GM21528 (cell line): Measurements from ENCODE around the gene SREK1.
"Not testable (repeated sequence)": the region's sequence is repeated elsewhere in the genome, so short reads cannot be mapped to it uniquely, and the experiment has no call there.

Experiments
- ATAC-seq: cut with Tn5 transposase; IDR thresholded peaks from one replicate; pipeline ENCODE4 v1.9.1; 2021; ENCODE audit warnings: mild to moderate bottlenecking, moderate library complexity; ENCODE audit not compliant: unreplicated experiment, low FRiP score

SREK1 gene

DNA sequence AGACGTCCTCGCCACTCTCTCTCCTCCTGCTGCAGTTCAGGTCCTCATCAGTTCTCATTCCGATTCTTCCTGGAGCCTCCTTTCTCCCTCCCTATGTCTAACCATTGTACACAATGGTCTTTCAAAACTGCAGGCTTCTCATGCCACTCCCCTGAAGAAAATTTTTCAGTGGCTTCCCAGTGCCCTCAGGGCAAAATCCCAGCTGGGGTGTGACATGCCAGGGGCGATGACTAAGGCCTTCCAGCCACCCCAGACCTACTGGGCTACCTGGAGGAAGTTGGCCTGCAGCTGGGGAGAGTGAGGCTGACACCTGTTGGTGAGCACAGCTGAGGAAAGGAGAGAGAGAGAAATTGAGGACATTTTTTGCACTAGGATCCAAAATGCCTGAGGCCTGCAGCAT is 65.2 kb downstream of the SREK1 start:
- no peak for ATAC-seq

DNA sequence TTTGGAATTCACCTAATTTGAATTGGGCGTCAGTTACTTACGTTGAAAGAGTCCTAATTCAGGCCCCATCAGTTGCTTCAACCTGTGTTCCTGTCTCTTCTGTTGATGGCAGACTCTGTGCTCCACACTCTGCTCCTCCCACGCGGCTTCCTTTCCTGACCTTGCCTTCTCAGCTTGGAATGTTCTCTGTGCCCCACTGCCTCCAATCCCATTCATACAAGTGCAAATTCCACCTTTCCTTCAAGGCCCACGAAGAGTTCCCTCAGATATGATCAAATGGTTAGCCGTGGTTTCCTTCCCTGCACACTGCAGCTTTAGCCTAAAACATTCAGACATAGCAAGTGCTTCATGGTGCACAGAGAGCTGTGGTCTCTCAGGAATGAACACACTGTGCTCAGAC is 65.7 kb downstream of the SREK1 start:
- no peak for ATAC-seq

DNA sequence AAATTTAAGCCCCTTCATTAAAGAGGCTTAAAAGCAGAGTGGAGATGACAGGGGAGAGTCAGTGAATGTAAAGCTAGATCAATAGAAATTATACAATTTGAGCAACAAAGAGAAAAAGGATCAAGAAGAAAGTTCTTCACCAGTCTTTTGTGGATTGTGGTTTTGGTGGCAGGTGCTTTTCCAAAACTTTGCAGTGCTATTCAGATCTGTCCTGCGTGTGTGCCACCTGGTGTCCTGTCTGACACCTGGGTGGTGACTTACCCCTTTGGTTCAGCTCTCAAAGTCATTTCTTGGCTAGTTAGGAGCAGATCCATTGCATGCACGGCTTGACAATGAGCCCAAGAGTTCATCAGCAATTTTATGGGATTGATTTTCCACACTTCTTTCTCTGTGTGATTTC is 69.4 kb downstream of the SREK1 start:
- ATAC-seq, result no peak

DNA sequence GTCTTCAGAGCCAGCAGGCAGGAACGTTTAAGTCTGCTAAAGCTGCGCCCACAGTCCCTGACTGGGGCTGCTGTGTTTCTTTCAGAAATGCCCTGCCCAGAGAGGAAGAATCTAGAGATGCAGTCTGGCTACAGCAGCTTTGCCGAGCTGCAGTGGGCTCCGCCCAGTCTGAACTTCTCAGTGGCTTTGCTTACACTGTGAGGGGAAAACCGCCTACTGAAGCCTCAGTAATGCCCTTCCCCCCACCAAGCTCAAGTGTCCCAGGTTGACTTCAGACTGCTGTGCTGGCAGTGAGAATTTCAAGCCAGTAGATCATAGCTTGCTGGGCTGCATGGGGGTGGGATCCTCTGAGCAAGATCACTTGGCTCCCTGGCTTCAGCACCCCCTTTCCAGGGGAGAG is 78.4 kb downstream of the SREK1 start:
- no peak for ATAC-seq

DNA sequence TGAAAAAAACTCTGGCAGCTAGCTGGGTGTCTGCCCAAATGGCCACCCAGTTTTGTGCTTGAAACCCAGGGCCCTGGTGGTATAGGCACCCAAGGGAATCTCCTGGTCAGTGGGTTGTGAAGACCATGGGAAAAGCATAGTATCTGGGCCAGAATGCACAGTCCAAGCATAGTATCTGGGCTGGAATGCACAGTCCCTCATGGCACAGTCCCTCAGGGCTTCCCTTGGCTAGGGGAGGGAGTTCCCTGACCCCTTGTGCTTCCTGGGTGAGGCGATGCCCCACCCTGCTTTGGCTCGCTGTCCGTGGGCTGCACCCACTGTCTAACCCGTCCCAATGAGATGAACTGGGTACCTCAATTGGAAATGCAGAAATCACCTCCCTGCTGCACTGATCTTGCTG is 78.8 kb downstream of the SREK1 start:
- ATAC-seq, result not testable (repeated sequence)

DNA sequence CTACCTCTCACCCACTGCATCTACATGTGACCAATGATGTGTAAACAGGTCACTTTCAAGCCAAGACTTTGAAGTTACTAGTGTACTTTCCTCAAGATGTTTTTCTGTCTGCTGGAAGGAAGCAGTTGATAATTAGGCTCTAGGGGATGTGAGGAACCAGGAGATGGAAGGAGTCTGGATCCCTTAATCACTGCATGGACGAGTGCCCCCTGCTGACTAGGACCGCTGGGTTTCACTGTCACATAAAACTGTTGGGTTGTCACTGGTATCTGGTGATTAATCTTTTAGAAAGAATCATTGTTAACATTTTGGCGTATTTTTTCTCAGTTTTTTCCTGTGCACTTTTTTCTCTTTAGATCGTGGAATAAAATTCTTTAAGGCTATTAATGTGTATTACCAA is 79.5 kb downstream of the SREK1 start:
- ATAC-seq, result no peak

DNA sequence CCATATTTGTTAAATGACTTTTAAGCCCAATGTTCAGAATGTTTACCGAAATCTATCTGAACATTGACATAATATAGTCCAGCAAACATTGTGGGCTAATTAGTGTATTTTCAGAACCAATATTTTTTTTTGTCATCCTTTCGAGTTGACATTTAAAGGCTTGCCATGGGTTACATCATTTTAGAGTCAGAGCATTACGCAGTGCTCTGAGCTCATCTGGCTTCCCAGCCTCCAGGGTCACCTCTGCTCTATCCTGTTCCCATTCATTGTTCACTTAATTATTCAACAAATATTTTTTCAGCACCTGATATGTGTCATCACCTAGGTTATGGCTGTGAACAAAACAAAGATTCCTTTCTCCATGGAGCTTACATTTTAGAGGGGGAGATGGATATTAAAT is 80.2 kb downstream of the SREK1 start:
- no peak for ATAC-seq

DNA sequence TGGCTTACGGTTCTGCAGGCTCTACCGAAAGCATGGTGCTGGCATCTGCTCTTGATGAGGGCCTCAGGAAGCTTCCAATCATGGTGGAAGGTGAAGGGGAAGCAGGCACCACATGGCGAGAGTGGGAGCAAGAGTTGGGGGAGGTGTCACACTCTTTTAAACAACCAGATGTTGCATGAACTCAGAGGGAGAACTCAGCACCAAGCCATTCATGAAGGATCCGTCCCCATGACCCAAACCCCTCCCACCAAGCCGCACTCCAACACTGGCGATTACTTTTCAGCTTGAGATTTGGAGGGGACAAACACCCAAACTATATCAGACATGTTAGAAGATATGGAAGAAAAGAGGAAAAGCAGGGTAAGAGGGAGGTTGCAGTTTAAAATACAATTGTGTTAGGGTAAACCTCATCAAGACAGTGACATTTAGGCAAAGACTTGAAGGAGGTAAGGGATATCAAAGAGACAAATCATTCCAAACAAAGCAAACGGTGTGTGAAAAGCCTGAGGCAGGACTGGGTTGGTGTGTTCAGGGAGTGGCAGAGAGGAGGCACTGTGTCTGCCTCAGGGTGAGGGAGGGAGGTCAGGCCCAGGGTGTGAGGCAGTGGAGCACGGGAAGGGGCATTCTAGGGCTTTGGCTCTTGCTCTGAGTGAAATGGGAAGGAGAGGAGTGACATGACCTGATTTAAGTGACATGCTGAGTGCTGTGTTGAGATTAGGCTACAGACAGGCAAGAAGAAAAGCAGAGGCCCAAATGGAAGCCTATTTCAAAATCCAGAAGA is 80.9 kb downstream of the SREK1 start:
- no peak for ATAC-seq

DNA sequence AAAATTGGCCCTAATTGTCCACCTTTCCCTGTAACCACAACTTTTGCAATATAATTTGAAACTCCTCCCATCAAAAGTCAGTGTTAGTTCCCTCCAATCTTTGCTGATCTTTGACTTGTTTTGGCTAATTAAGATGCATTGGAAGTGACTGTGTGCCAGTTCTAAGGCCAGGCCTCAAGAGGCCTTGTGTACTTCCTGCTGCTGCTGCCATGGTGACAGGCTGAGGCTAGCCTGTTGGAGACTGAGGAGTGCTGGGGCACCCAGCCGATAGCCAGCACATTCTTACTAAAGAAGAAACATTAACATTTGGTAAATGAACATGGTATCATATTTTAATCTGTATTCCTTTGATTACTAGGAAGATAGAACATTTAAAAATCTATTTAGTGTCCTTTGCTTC is 86.5 kb downstream of the SREK1 start:
- no peak for ATAC-seq

DNA sequence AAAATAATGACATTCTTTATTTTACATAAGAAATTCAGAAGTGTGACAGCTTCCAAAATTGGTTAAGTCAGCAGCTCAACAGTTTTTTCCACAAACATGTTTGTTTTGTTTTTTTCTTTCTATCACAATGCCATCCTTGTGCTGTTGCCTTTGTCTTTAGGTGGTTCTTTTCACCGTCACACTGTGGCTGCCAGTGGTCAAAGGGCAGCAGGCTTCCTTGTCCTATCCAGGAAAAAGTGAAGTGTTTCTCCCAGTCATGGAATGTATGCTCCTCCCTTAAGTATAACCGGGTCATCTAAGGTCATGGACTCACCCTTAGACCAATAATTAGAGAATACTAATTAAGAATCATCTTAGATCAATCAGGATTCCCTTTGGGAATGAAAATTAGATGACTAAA is 87.4 kb downstream of the SREK1 start:
- ATAC-seq, result no peak

DNA sequence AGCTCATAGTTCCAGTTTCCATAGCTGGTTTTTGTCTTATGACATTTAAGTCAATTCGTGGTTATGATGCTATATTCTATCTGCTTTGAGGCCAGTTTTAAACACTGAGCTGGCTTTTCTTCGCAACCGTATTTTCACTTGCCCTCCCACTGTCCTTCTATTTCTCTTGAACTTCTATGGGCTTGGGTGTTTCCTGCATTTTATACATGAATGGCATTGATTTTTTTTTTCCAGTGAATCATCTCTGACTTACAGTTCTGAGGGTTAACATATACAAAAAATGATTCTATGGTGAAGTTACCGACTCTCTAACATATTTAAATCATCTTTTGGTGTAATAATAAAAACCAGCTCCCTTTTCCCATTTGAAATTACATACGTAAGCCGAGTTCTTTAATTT is 88.2 kb downstream of the SREK1 start:
- ATAC-seq, result no peak

DNA sequence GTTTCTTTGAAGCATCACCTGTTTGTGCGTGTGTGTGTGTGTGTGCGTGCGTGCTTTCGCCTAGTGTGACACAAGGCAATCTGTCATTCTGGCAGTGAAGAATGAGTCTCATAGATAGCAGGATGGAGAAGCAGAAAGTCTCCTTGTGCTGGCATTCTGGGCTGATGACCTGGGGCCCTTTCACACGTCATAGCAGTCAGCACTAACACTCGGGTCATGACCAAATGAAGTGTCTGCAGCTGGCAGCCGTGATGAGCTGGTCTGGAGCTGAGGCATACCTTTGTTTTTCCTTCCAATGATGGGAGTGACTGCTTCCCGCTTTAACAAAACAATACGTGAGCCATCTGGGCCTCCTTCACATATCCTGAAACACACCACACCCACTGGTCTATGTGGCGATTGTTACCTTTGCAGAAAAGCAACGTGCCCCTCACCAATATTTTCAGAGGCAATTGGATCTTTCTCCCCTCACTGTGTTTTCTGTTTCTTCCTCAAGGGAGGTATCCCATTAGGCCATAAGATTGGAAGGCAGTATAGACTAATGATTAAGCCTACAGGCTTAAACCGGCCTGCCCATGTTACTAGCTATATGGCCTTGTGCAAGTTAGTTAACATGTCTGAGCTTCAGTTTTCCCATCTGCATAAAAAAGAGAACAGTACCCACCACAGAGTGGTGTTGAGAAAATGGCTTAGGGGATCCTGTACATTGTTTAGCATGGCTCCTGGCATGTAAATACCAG is 88.8 kb downstream of the SREK1 start:
- ATAC-seq, result no peak
